Left ventricle myocardium inferior (tissue), 1 donor: ENCODE results near the gene COMTD1. TPM values are rescaled to one million over a fixed set of nuclear protein-coding genes. Genes with fewer than 3 reads are reported as not detected.
"Not testable (repeated sequence)": the region's sequence is repeated elsewhere in the genome, so short reads cannot be mapped to it uniquely, and the experiment has no call there.

Experiments
- DNase-seq: peaks from one replicate; pipeline ENCODE4 v3.0.0-alpha.2; 2020
- H3K27ac ChIP-seq: fragments of 200-600 bp; replicated peaks from 2 replicates; pipeline ENCODE4 v1.8.0; 2021
- H3K27me3 ChIP-seq: fragments of 200-600 bp; 2 replicates; pipeline ENCODE4 v1.8.0; 2021; ENCODE audit warnings: low read depth
- H3K36me3 ChIP-seq: fragments of 200-600 bp; 2 replicates; pipeline ENCODE4 v1.8.0; 2021
- H3K4me1 ChIP-seq: fragments of 200-600 bp; 2 replicates; pipeline ENCODE4 v1.8.0; 2021
- H3K4me3 ChIP-seq: fragments of 200-600 bp; 2 replicates; pipeline ENCODE4 v1.8.0; 2021; ENCODE audit warnings: mild to moderate bottlenecking, moderate library complexity
- H3K9me3 ChIP-seq: fragments of 200-600 bp; replicated peaks from 2 replicates; pipeline ENCODE4 v1.8.0; 2021
- intact Hi-C: fragments of 100-400 bp; cut with micrococcal nuclease; formaldehyde crosslinking; loops from one replicate; pipeline ENCODE4 v1.11.0; 2022
- total RNA-seq: library from RNA; stranded (reverse); fragmentation: NEBNext Ultra II Directional; extraction: Animal tissue kit (Norgen Biotek cat#: 25700); gene quantifications from one replicate; pipeline ENCODE4 v1.2.1, GENCODE V29; 2021
- TF ChIP-seq, protein P1 (sequence below): fragments of 200-600 bp; IDR thresholded peaks from 2 replicates; pipeline ENCODE4 v1.8.0; 2021; ENCODE audit warnings: antibody characterized with exemption, mild to moderate bottlenecking, borderline replicate concordance
- donor health status: DM: no; HTN: yes; CAD: no; lungs with severe emphysema.

Gene COMTD1
- total RNA-seq, 1 donor from 2014 or later: 29.0 TPM

DNA sequence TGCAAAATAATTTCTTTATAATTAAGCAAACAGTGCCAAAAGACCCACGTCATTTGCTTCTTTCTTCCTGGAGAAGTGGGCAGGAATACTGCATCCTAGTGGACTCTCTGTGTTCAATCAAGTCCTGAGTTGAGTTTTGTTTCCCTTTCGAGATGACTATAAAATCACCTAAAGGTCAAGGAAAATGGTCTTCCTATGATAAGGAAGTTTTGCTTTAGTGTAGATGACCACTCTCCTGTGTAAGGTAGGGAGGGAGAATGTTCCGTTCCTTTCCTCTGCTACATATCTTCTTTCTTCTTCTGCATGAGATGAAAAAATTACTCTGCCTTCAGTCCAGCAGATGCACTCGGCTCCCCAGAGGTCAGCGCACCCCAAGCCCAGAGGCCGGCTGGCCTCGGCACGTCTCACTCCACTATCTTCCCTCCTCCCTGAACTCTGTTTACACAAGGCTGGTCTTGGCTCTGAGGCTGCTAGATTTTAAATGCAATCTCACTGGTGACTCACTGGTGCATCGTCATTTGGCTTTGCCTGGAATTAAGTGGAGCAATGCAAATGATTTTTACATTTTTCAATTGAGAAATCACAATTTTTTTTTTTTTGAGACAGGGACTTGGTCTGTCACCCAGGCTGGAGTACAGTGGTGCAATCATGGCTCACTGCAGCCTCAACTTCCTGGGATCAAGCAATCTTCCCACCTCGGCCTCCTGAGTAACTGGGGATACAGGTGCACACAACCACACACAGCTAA lies 43.8 kb downstream of the COMTD1 start:
- Histone ChIP-seq H3K27me3 (no peaks in the 10 kb centered on the region), H3K27ac (peak overlapping the region; percentile 59), H3K36me3 (no peaks in the 10 kb centered on the region), H3K4me1 (peaks cover 24% of the 10 kb centered on the region), H3K9me3 (no peaks in the 10 kb centered on the region), H3K4me3 (no peak overlapping the region)
- TF ChIP-seq, protein P1, sequence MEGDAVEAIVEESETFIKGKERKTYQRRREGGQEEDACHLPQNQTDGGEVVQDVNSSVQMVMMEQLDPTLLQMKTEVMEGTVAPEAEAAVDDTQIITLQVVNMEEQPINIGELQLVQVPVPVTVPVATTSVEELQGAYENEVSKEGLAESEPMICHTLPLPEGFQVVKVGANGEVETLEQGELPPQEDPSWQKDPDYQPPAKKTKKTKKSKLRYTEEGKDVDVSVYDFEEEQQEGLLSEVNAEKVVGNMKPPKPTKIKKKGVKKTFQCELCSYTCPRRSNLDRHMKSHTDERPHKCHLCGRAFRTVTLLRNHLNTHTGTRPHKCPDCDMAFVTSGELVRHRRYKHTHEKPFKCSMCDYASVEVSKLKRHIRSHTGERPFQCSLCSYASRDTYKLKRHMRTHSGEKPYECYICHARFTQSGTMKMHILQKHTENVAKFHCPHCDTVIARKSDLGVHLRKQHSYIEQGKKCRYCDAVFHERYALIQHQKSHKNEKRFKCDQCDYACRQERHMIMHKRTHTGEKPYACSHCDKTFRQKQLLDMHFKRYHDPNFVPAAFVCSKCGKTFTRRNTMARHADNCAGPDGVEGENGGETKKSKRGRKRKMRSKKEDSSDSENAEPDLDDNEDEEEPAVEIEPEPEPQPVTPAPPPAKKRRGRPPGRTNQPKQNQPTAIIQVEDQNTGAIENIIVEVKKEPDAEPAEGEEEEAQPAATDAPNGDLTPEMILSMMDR: no peak
- intact Hi-C loops: no loop called here
- peak; percentile 52 for DNase-seq

DNA sequence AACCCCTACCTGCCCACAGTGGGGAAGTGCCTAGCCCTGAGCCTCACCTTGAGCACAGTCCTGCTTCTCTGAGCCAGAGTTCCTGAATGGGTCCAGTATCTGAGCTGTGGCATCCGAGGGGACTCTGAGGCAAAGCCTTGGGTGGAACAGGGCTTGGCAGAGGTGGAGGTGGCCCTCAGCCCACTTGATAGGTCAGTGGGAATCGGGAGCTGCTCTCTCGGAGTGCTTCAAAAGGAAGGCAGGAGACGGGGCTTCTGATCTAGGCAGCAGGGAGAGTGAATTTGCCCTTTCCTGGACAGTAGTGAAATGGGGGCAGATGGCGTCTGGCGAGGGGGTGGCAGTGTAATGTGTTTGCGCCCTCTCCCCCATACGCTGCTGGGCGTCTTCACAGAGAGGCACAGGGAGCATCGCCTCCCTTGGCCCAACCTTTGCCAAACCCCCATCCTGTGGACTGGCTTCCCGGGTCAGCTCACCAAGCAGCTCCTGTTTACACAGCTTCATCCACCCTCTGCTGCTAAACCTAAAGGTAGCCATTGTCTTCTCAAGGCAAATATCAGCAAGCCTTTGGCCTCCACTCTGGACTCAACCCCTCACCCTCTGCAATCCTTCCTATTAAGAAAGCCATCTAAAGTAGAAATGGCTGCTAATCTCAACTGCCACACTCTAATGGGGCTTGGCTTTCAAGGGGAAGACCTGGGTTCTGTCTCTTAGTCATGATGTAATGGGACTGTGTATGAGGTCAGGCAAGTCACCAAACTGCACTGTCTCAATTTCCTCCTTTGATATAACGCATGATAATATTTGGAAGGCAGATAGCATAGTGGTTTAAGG lies 46.3 kb downstream of the COMTD1 start:
- no peak overlapping the region for H3K4me3 ChIP-seq
- intact Hi-C loops: no loop called here
- H3K9me3 ChIP-seq: no peaks in the 10 kb centered on the region
- TF ChIP-seq, protein P1: no peak
- H3K36me3 ChIP-seq: no peaks in the 10 kb centered on the region
- H3K27me3 ChIP-seq: no peaks in the 10 kb centered on the region
- no peak overlapping the region for H3K27ac ChIP-seq
- DNase-seq: no peak
- H3K4me1 ChIP-seq: peaks cover 33% of the 10 kb centered on the region

DNA sequence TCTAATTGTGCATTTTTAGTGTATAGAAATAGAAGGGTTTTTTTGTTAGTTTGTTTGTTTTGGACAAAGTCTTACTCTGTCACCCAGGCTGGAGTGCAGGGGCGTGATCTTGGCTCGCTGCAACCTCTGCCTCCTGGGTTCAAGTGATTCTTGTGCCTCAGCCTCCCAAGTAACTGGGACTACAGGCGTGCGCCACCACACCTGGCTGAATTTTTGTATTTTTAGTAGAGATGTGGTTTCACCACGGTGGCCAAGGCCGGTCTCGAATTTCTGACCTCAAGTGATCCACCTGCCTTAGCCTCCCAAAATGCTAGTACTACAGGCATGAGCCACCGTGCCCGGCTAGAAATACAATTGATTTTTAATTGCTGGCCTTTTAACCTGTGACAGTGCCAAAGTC lies 47.2 kb downstream of the COMTD1 start:
- intact Hi-C loops: not testable (repeated sequence)

DNA sequence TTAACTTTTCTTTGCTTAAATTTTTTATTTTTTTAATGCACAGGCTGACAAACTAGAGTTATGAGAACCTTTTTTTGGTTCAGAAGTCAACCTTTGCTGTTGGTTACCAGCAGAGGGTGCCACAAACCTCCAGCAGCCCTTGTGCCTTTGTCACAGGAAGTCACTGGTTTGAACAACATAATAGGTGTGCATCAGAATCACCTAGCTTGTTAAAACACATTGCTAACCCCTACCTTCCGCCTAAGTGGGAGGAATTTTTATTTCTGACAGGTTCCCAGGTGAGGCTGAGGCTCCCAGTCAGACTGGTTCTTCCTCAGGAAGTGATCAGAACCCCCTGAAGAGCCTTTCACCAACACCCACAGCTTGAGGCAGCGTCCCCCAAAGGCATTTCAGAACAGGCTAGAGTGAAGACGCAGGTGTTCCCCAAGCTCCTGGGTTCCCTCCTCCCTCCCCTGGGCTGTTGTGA lies 47.8 kb downstream of the COMTD1 start:
- H3K27me3 ChIP-seq: no peaks in the 10 kb centered on the region
- TF ChIP-seq, protein P1: peak; percentile 79
- no peaks in the 10 kb centered on the region for H3K9me3 ChIP-seq
- no peak overlapping the region for H3K4me3 ChIP-seq
- peaks cover 33% of the 10 kb centered on the region for H3K4me1 ChIP-seq
- no peak overlapping the region for H3K27ac ChIP-seq
- intact Hi-C loops: no loop called here
- no peaks in the 10 kb centered on the region for H3K36me3 ChIP-seq
- no peak for DNase-seq

More for the DNA sequence above, 47.2 kb downstream of the COMTD1 start:
- not testable (repeated sequence) for H3K36me3 ChIP-seq, H3K9me3 ChIP-seq, DNase-seq, H3K27me3 ChIP-seq, H3K4me3 ChIP-seq, H3K27ac ChIP-seq
- peaks cover 33% of the 10 kb centered on the region for H3K4me1 ChIP-seq

DNA sequence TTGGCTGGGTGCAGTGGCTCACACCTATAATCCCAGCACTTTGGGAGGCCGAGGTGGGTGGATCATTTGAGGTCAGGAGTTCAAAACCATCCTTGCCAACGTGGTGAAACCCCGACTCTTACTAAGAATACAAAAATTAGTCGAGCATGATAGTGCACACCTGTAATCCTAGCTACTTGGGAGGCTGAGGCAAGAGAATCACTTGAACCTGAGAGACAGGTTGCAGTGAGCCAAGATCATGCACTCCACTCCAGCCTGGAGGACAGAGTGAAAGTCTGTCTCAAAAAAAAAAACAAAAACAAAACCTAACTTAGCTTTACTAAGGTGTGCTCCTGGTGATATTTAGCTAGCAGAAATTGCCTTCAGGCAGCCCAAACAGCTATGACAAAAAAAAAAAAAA lies 49.4 kb downstream of the COMTD1 start:
- no peak overlapping the region for H3K4me3 ChIP-seq
- intact Hi-C loops: no loop called here
- peak overlapping the region; percentile 21 for H3K27ac ChIP-seq
- H3K4me1 ChIP-seq: peaks cover 19% of the 10 kb centered on the region
- no peaks in the 10 kb centered on the region for H3K27me3 ChIP-seq
- TF ChIP-seq, protein P1: no peak
- no peaks in the 10 kb centered on the region for H3K9me3 ChIP-seq
- DNase-seq: no peak
- H3K36me3 ChIP-seq: peaks cover 2% of the 10 kb centered on the region

Other genes with a start within 250 kb of the COMTD1 start
- 24.6 TPM for gene SAMD8, start 124.3 kb downstream of the COMTD1 start, total RNA-seq
- gene VDAC2, start 25.2 kb downstream of the COMTD1 start, total RNA-seq: 442 TPM
- gene ZNF503, start 165.8 kb upstream of the COMTD1 start, total RNA-seq: 5.9 TPM
- 18.7 TPM for gene LRMDA, start 195.7 kb upstream of the COMTD1 start, total RNA-seq